Medulla oblongata (tissue), 1 donor: ENCODE results near the gene SERTAD1.

Source experiments
- DNase-seq: peaks from one replicate; pipeline ENCODE4 v3.0.0-alpha.2; 2015; ENCODE audit errors: extremely low spot score

SERTAD1 gene

GRCh38 chr19:40400559-40400958 is 25.2 kb downstream of the SERTAD1 start:
- no peak for DNase-seq

- DNase-seq: no peak
These were observed 27.2 kb downstream of the SERTAD1 start for GRCh38 chr19:40398417-40399131.

- no peak for DNase-seq
These were observed 28.3 kb downstream of the SERTAD1 start for GRCh38 chr19:40397568-40397906.

- no peak for DNase-seq
These were observed 28.8 kb downstream of the SERTAD1 start for GRCh38 chr19:40396886-40397567.

- no peak for DNase-seq
These were observed 29.8 kb downstream of the SERTAD1 start for GRCh38 chr19:40395956-40396355.

GRCh38 chr19:40394816-40395210 is 31.0 kb downstream of the SERTAD1 start:
- DNase-seq: no peak

- DNase-seq: no peak
These were observed 31.6 kb downstream of the SERTAD1 start for GRCh38 chr19:40393894-40394815.

GRCh38 chr19:40392894-40393517 is 32.8 kb downstream of the SERTAD1 start:
- no peak for DNase-seq

GRCh38 chr19:40392123-40392522 is 33.7 kb downstream of the SERTAD1 start:
- DNase-seq: no peak

- DNase-seq: no peak
These were observed 35.6 kb downstream of the SERTAD1 start, which contains the start of gene HIPK4 for GRCh38 chr19:40390084-40390742. Gene HIPK4 (minus strand): TSS chr19:40390181. CDS start chr19:40389902, 279 bp downstream.

GRCh38 chr19:40389404-40390083 is 36.2 kb downstream of the SERTAD1 start:
- no peak for DNase-seq

GRCh38 chr19:40388481-40388880 is 37.3 kb downstream of the SERTAD1 start:
- DNase-seq: no peak

- no peak for DNase-seq
These were observed 38.6 kb downstream of the SERTAD1 start for GRCh38 chr19:40387155-40387554.

GRCh38 chr19:40383668-40384248 is 42.0 kb downstream of the SERTAD1 start:
- DNase-seq: no peak

GRCh38 chr19:40381321-40381720 is 44.5 kb downstream of the SERTAD1 start:
- no peak for DNase-seq

GRCh38 chr19:40380199-40381037 is 45.4 kb downstream of the SERTAD1 start:
- DNase-seq: no peak

- DNase-seq: no peak
These were observed 46.2 kb downstream of the SERTAD1 start for GRCh38 chr19:40379446-40380198.

- DNase-seq: no peak
These were observed 47.3 kb downstream of the SERTAD1 start for GRCh38 chr19:40378509-40378908.
